CD4-positive, alpha-beta T cell (primary cell): ENCODE data around the gene SYNE3. TPM values are rescaled to one million over a fixed set of nuclear protein-coding genes. Genes with fewer than 3 reads are reported as not detected.

Experiments used
- ATAC-seq: fragments of 200-7000 bp; cut with Tn5 transposase; one replicate; pipeline ENCODE4 v1.10.0; 2022; ENCODE audit warnings: mild to moderate bottlenecking; ENCODE audit not compliant: poor library complexity
- CTCF ChIA-PET: fragments of 350-600 bp; sonication (Branson Sonifier 250); formaldehyde crosslinking; loops from one replicate; lab custom pipeline; 2021; ENCODE audit warnings: antibody characterized with exemption, inconsistent platforms; lab: Charles Lee
- POLR2A ChIA-PET: fragments of 350-600 bp; sonication (Branson Sonifier 250); formaldehyde crosslinking; loops from one replicate; lab custom pipeline; 2021; ENCODE audit warnings: antibody characterized with exemption, inconsistent platforms; lab: Charles Lee
- DNase-seq, 14 experiments: peaks; one replicate each; pipeline ENCODE4 v3.0.0-alpha.2; 2013 to 2020; ENCODE audit warnings: mixed read lengths in 2 of 14
- H3K27ac ChIP-seq, 2 donors: one replicate each; pipeline versions ENCODE4 v1.5.1 to v1.7.0; 2013; ENCODE audit warnings: low read length in 2 of 2, low read depth in 1 of 2, mild to moderate bottlenecking in 1 of 2
- H3K27me3 ChIP-seq, 2 experiments: 1 replicate in 1 of 2; 2 replicates in 1 of 2; pipeline versions ENCODE4 v1.6.1 to v1.7.0; 2013; ENCODE audit warnings: low read length in 2 of 2, control low read depth in 1 of 2, mild to moderate bottlenecking in 1 of 2, moderate library complexity in 1 of 2; ENCODE audit not compliant: insufficient read depth in 2 of 2, control insufficient read depth in 1 of 2
- H3K36me3 ChIP-seq: one replicate; pipeline ENCODE4 v1.6.1; 2013; ENCODE audit warnings: low read length, control low read depth; ENCODE audit not compliant: insufficient read depth
- H3K4me1 ChIP-seq: one replicate; pipeline ENCODE4 v1.6.1; 2013; ENCODE audit warnings: low read length, control low read depth; ENCODE audit not compliant: insufficient read depth
- H3K4me3 ChIP-seq: one replicate; pipeline ENCODE4 v1.5.1; 2013; ENCODE audit warnings: mild to moderate bottlenecking, low read length, moderate library complexity
- H3K9me3 ChIP-seq, 2 experiments: 1 replicate in 1 of 2; 2 replicates in 1 of 2; pipeline versions ENCODE4 v1.6.1 to v1.7.0; 2013; ENCODE audit warnings: low read length in 2 of 2, mild to moderate bottlenecking in 2 of 2, control low read depth in 1 of 2, moderate library complexity in 1 of 2; ENCODE audit not compliant: control insufficient read depth in 1 of 2, insufficient read depth in 1 of 2
- H3K27ac Mint-ChIP-seq: one replicate; pipeline ENCODE4 v1.8.0; 2020; ENCODE audit warnings: mixed read lengths
- H3K27me3 Mint-ChIP-seq: one replicate; pipeline ENCODE4 v1.8.0; 2021; ENCODE audit warnings: mixed read lengths
- H3K36me3 Mint-ChIP-seq: one replicate; pipeline ENCODE4 v1.8.0; 2021; ENCODE audit warnings: low read depth, mixed read lengths
- H3K4me1 Mint-ChIP-seq: one replicate; pipeline ENCODE4 v1.8.0; 2021; ENCODE audit warnings: low read depth, mixed read lengths
- H3K4me3 Mint-ChIP-seq: one replicate; pipeline ENCODE4 v1.8.0; 2020; ENCODE audit warnings: mild to moderate bottlenecking, mixed read lengths
- H3K9me3 Mint-ChIP-seq: one replicate; pipeline ENCODE4 v1.8.0; 2020; ENCODE audit warnings: mixed read lengths
- intact Hi-C, 2 experiments: fragments of 100-400 bp; cut with DNase I in 1 of 2; cut with micrococcal nuclease in 1 of 2; formaldehyde crosslinking; loops; one replicate each; pipeline versions ENCODE4 v1.15.1 to v1.9.0; 2023 to 2025; cut with DNase I, micrococcal nuclease
- total RNA-seq, 174 experiments: library from RNA in 2 of 174; stranded (reverse) in 2 of 174; gene quantifications; one replicate each; pipeline ENCODE4 v1.2.3 and lab custom pipeline; 2021 to 2026
- TF ChIP-seq, protein P1 (sequence below): fragments of 200-600 bp; IDR thresholded peaks from one replicate; pipeline ENCODE4 v1.8.0; 2022; ENCODE audit warnings: antibody characterized with exemption, mild to moderate bottlenecking

SYNE3 gene
- total RNA-seq, 2 experiments from 2014 or later, result 29.4 to 31.4 TPM

DNA sequence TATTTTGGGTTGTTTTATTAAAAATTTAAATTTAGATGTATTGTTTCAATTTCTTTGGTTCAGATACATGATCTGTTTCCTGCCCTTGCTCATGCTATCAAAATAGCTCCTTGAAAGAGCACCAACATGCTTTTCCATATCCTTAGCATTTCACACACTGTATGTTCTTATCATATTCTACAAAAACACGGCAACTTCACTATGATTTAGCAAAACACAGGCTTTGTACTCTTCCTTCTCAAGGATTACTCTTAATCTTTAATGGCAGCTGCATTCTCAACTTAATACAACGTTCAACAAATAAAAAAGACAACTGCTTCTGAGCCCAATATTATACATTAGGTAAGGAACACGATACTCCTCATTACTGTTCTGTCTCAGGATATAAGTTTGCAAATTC, 15.5 kb upstream of the SYNE3 start:
- Histone ChIP-seq H3K27ac (no peak overlapping the region), H3K4me3 (no peak overlapping the region)

DNA sequence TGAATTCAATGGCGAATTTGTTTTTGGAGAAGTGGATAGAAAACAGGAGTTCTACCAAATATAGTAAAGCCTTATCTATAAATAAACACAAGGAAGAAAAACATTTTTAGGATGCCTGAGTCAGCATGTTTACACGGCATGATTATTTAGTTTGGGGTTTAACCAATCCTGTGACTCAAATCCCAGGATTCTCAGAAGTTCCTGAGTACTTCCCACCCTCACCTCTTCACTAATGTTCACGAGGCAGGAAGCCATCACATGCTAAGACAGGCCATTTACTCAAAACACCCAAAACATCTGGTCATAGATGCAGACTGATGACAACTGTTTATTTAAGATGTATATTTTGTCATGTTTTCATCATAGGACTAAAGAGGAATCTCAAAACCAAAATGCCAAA, 15.0 kb upstream of the SYNE3 start:
- H3K4me3 ChIP-seq, result no peak overlapping the region
- H3K4me1 Mint-ChIP-seq, result peaks cover 57% of the 10 kb centered on the region
- H3K4me1 ChIP-seq, result peaks cover 32% of the 10 kb centered on the region
- H3K9me3 ChIP-seq, result no peaks in the 10 kb centered on the region
- H3K36me3 Mint-ChIP-seq, result peaks cover 16% of the 10 kb centered on the region
- H3K36me3 ChIP-seq, result peaks cover 14% of the 10 kb centered on the region
- no peak overlapping the region for H3K27ac ChIP-seq
- ATAC-seq (no peak), DNase-seq (no peak)
- CTCF ChIA-PET, result interaction anchor here (1.2 to 1.4 kb wide), 2 partner anchors 12 to 15 kb away, joined by 3 to 4 read pairs; partner anchors contain the start of gene SYNE3
- H3K27me3 Mint-ChIP-seq, result no peaks in the 10 kb centered on the region
- peak overlapping the region; percentile 85 for H3K27ac Mint-ChIP-seq
- TF ChIP-seq, protein P1, sequence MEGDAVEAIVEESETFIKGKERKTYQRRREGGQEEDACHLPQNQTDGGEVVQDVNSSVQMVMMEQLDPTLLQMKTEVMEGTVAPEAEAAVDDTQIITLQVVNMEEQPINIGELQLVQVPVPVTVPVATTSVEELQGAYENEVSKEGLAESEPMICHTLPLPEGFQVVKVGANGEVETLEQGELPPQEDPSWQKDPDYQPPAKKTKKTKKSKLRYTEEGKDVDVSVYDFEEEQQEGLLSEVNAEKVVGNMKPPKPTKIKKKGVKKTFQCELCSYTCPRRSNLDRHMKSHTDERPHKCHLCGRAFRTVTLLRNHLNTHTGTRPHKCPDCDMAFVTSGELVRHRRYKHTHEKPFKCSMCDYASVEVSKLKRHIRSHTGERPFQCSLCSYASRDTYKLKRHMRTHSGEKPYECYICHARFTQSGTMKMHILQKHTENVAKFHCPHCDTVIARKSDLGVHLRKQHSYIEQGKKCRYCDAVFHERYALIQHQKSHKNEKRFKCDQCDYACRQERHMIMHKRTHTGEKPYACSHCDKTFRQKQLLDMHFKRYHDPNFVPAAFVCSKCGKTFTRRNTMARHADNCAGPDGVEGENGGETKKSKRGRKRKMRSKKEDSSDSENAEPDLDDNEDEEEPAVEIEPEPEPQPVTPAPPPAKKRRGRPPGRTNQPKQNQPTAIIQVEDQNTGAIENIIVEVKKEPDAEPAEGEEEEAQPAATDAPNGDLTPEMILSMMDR, result no peak
- H3K27me3 ChIP-seq, result no peaks in the 10 kb centered on the region
- POLR2A ChIA-PET, result interaction anchor here (1.4 to 1.7 kb wide), 2 partner anchors 9 to 89 kb away, joined by 3 to 6 read pairs; no protein-coding TSS in a partner anchor
- no peaks in the 10 kb centered on the region for H3K9me3 Mint-ChIP-seq
- H3K4me3 Mint-ChIP-seq, result no peak overlapping the region
- intact Hi-C loops, result loop anchor here in 1 of 2 experiments (10.0 kb wide), 1 partner anchor 217 kb away; the partner anchor contains the start of gene CLMN

More for the DNA sequence above, 15.5 kb upstream of the SYNE3 start:
- intact Hi-C loops, result loop anchor here in 1 of 2 experiments (10.0 kb wide), 1 partner anchor 217 kb away; the partner anchor contains the start of gene CLMN
- ChIA-PET POLR2A (interaction anchor here (1.4 to 1.7 kb wide), 2 partner anchors 9 to 90 kb away, joined by 3 to 6 read pairs; no protein-coding TSS in a partner anchor), CTCF (interaction anchor here (1.2 to 1.4 kb wide), 2 partner anchors 12 to 16 kb away, joined by 3 to 4 read pairs; partner anchors contain the start of gene SYNE3)
- H3K4me1 Mint-ChIP-seq, result peaks cover 59% of the 10 kb centered on the region
- peak overlapping the region; percentile 80 for H3K4me3 Mint-ChIP-seq
- no peaks in the 10 kb centered on the region for H3K9me3 Mint-ChIP-seq
- Histone ChIP-seq H3K27me3 (no peaks in the 10 kb centered on the region), H3K36me3 (peaks cover 14% of the 10 kb centered on the region), H3K4me1 (peaks cover 34% of the 10 kb centered on the region), H3K9me3 (no peaks in the 10 kb centered on the region)
- peaks cover 16% of the 10 kb centered on the region for H3K36me3 Mint-ChIP-seq
- ATAC-seq, result no peak
- TF ChIP-seq, protein P1, result no peak
- no peaks in the 10 kb centered on the region for H3K27me3 Mint-ChIP-seq
- no peak for DNase-seq
- peak overlapping the region; percentile 85 for H3K27ac Mint-ChIP-seq

DNA sequence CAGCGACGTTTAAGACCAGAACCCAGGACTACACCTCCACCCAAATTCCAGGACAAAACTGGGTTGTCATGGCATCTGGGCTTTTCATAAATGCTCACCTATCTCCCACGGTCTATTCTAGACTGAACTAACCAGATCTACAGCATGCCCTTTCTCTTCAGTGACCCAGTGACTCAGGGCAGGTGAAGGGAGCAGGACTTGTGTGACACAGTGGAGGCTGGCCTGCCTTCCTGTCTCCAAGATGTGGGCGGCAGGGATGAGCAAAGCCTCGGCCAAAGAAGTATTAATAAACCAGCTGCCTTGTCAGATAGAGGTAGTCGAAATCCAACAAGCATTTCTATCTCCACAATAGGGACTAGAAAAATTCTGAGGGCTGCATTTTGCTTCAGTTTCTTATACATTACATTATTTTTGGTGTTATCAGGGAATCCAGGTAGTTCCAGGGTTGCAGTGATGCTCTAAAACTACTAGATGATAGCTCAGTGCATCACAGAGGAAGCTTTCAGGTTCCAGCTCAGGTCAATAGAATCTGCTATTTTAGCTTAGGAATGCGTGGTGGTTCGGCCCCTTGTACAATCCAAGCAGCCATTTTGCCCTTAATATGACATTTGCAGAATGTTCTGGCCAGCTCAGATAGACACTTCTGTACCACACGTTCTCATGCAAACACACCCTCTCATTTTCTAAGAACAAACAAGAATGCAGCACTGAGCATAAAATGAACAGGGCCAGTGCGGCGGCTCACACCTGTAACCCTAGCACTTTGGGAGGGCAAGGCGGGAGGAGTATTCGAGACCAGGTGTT, 14.2 kb upstream of the SYNE3 start:
- ChIA-PET CTCF (interaction anchor here (1.2 kb wide), 1 partner anchor 14 kb away, joined by 3 read pairs; the partner anchor contains the start of gene SYNE3), POLR2A (interaction anchor here (1.4 to 1.7 kb wide), 2 partner anchors 8 to 88 kb away, joined by 3 to 6 read pairs; no protein-coding TSS in a partner anchor)
- H3K36me3 ChIP-seq, result peaks cover 14% of the 10 kb centered on the region
- intact Hi-C loops, result loop anchor here in 1 of 2 experiments (10.0 kb wide), 1 partner anchor 216 kb away; the partner anchor contains the start of gene CLMN
- Mint-ChIP-seq H3K4me1 (peaks cover 57% of the 10 kb centered on the region), H3K36me3 (peaks cover 16% of the 10 kb centered on the region), H3K27me3 (no peaks in the 10 kb centered on the region), H3K9me3 (no peaks in the 10 kb centered on the region), H3K27ac (peak overlapping the region; percentile 13), H3K4me3 (peak overlapping the region; percentile 42)
- no peak for ATAC-seq
- no peaks in the 10 kb centered on the region for H3K27me3 ChIP-seq
- no peak overlapping the region for H3K27ac ChIP-seq
- DNase-seq, result no peak
- TF ChIP-seq, protein P1, result no peak
- H3K9me3 ChIP-seq, result no peaks in the 10 kb centered on the region
- no peak overlapping the region for H3K4me3 ChIP-seq
- peaks cover 27% of the 10 kb centered on the region for H3K4me1 ChIP-seq
